Measurements from ENCODE around the gene HOXD1. TPM values are rescaled to one million over a fixed set of nuclear protein-coding genes. Genes with fewer than 3 reads are reported as not detected.
A peak's percentile ranks its signal among the peaks of the same experiment; 100 is the strongest.

The HOXD1 gene
- total and polyA plus RNA-seq, 10 donors, result 0.49 to 4.5 (median 1.4) TPM

- Histone ChIP-seq H3K4me1 (peaks cover 5 to 36% (median 21%) of the 10 kb centered on the region in 6 donors), H3K27me3 (replicated peaks in 1 of 7) (peaks cover 6 to 100% (median 67%) of the 10 kb centered on the region in 7 donors), H3K4me3 (no peak overlapping the region), H3K36me3 (peaks cover 0 to 7% (median 0%) of the 10 kb centered on the region in 6 donors), H3K27ac (no peak overlapping the region), H3K9me3 (no peaks in the 10 kb centered on the region)
- WGBS, 5 donors, result 64 to 67% (median 66%) methylated on average over 7 of the region's 7 CpGs
- intact Hi-C loops (cut with DNase I; ENCODE audit: low total_unique reads), result no loop called here
- TF ChIP-seq POLR2AphosphoS5 (IDR thresholded peaks at IDR 0.05), result no peak
- no peak for TF ChIP-seq CTCF (IDR thresholded peaks at IDR 0.05 in 8 of 11, conservative IDR thresholded peaks at IDR 0.05 in 3 of 11)
- TF ChIP-seq POLR2A (IDR thresholded peaks at IDR 0.05), result no peak
- DNase-seq, result no peak
These were observed 12.5 kb upstream of the HOXD1 start for GRCh38 chr2:176175709-176176607.

- intact Hi-C loops (cut with DNase I; ENCODE audit: low total_unique reads), result no loop called here
- H3K27me3 ChIP-seq (replicated peaks in 1 of 7), result peaks cover 0 to 98% (median 51%) of the 10 kb centered on the region in 7 donors
- peak overlapping the region in 7 of 8 donors; percentile 18 to 63 (median 37) for H3K4me3 ChIP-seq
- no peak for DNase-seq
- no peaks in the 10 kb centered on the region for H3K9me3 ChIP-seq
- peak overlapping the region in 6 of 8 donors; percentile 36 to 69 (median 64) for H3K27ac ChIP-seq
- no peak for TF ChIP-seq POLR2AphosphoS5 (IDR thresholded peaks at IDR 0.05)
- no peak for TF ChIP-seq POLR2A (IDR thresholded peaks at IDR 0.05)
- no peak for TF ChIP-seq CTCF (IDR thresholded peaks at IDR 0.05 in 8 of 11, conservative IDR thresholded peaks at IDR 0.05 in 3 of 11)
- 4 to 7% (median 5%) methylated on average over 10 to 12 of the region's 12 CpGs for WGBS, 5 donors
- H3K36me3 ChIP-seq, result no peaks in the 10 kb centered on the region
- peaks cover 5 to 26% (median 16%) of the 10 kb centered on the region in 6 donors for H3K4me1 ChIP-seq
These were observed 10.9 kb upstream of the HOXD1 start for GRCh38 chr2:176177580-176178037.

- H3K27ac ChIP-seq, result peak overlapping the region in 7 of 8 donors; percentile 36 to 69 (median 62)
- 1 to 7% (median 1%) methylated on average over 34 to 68 of the region's 68 CpGs for WGBS, 5 donors
- H3K27me3 ChIP-seq (replicated peaks in 1 of 7), result peaks cover 0 to 98% (median 45%) of the 10 kb centered on the region in 7 donors
- H3K36me3 ChIP-seq, result no peaks in the 10 kb centered on the region
- intact Hi-C loops (cut with DNase I; ENCODE audit: low total_unique reads), result no loop called here
- H3K4me3 ChIP-seq, result peak overlapping the region; percentile 9 to 63 (median 36)
- no peaks in the 10 kb centered on the region for H3K9me3 ChIP-seq
- peak in 2 of 3 donors; percentile 52 to 67 for TF ChIP-seq POLR2AphosphoS5 (IDR thresholded peaks at IDR 0.05)
- no peak for TF ChIP-seq POLR2A (IDR thresholded peaks at IDR 0.05)
- peaks cover 5 to 26% (median 16%) of the 10 kb centered on the region in 6 donors for H3K4me1 ChIP-seq
- no peak for DNase-seq
These were observed 10.3 kb upstream of the HOXD1 start for GRCh38 chr2:176178038-176178756.

- Histone ChIP-seq H3K4me3 (peak overlapping the region in 6 of 8 donors; percentile 18 to 63 (median 36)), H3K9me3 (no peaks in the 10 kb centered on the region), H3K27ac (peak overlapping the region in 7 of 8 donors; percentile 36 to 69 (median 62)), H3K36me3 (no peaks in the 10 kb centered on the region), H3K4me1 (peaks cover 5 to 26% (median 16%) of the 10 kb centered on the region in 6 donors), H3K27me3 (replicated peaks in 1 of 7) (peaks cover 0 to 98% (median 40%) of the 10 kb centered on the region in 7 donors)
- TF ChIP-seq POLR2AphosphoS5 (IDR thresholded peaks at IDR 0.05), result no peak
- TF ChIP-seq POLR2A (IDR thresholded peaks at IDR 0.05), result no peak
- TF ChIP-seq CTCF (IDR thresholded peaks at IDR 0.05 in 8 of 11, conservative IDR thresholded peaks at IDR 0.05 in 3 of 11), result no peak
- DNase-seq, result no peak
- 6 to 12% (median 8%) methylated on average over 7 of the region's 7 CpGs for WGBS, 5 donors
- intact Hi-C loops (cut with DNase I; ENCODE audit: low total_unique reads), result no loop called here
These were observed 9.6 kb upstream of the HOXD1 start for GRCh38 chr2:176178757-176179295.
